ENCODE results near the gene TAF8. TPM values are rescaled to one million over a fixed set of nuclear protein-coding genes. Genes with fewer than 3 reads are reported as not detected.

TAF8 gene
- total RNA-seq, 1 donor from 2014 or later: 35.6 TPM

DNA sequence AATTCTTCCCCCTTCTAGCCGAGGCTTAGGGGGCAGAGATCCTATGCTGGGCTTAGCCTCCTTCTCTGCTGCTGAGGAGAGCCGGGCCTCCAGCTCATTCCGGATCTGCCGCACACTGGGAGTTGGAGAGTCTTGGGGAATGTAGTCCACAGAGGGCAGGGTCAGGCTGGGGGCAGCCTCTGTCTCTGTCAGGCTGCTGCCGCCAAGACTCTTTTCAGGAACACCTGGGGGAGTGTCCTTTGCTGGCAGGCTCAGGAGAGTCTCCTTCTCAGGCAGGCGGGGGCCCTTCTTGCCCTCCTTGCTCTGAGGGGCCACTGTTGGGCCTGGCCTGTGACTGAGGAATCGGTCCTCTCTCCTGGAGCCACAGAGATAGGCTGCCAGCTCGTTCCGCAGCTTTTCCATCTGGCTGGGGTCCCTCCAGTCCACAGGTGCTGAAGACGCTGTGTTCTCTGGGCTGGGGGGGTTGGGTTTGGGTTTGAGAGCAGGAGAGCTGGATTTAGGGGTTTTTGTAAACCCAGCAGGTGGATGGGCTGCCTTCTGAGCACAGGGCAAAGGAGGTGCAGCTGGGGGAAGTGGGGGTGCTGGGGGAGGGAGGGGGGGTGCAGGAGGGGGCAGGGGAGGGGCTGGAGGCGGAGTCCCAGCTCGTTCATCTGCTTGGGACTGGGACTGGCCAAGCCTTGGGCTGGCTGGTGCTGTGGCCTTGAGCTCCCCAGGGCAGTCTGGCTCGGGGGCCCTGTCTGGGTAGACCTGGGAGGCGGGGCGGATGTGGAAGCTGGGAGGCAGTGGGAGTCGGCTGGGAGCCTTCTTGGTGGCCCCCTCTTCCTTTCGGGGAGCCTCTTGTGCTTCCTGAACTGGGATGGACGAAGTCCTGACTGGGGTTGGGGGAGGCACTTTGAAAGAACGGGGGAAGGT lies 56.0 kb downstream of the TAF8 start:
- H3K27ac ChIP-seq: no peak overlapping the region
- TF ChIP-seq POLR2AphosphoS5 (IDR thresholded peaks at IDR 0.05; ENCODE audit: insufficient read depth in 1 of 2, low read depth in 1 of 2) (no peak), POLR2A (IDR thresholded peaks at IDR 0.05) (no peak)
- TF ChIP-seq, protein P1, sequence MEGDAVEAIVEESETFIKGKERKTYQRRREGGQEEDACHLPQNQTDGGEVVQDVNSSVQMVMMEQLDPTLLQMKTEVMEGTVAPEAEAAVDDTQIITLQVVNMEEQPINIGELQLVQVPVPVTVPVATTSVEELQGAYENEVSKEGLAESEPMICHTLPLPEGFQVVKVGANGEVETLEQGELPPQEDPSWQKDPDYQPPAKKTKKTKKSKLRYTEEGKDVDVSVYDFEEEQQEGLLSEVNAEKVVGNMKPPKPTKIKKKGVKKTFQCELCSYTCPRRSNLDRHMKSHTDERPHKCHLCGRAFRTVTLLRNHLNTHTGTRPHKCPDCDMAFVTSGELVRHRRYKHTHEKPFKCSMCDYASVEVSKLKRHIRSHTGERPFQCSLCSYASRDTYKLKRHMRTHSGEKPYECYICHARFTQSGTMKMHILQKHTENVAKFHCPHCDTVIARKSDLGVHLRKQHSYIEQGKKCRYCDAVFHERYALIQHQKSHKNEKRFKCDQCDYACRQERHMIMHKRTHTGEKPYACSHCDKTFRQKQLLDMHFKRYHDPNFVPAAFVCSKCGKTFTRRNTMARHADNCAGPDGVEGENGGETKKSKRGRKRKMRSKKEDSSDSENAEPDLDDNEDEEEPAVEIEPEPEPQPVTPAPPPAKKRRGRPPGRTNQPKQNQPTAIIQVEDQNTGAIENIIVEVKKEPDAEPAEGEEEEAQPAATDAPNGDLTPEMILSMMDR (IDR thresholded peaks at IDR 0.05): no peak
- no peaks in the 10 kb centered on the region for H3K36me3 ChIP-seq
- no peaks in the 10 kb centered on the region for H3K9me3 ChIP-seq
- H3K27me3 ChIP-seq: no peaks in the 10 kb centered on the region
- no peak for DNase-seq (ENCODE audit: extremely low spot score in 2 of 2)
- peaks cover 36% of the 10 kb centered on the region for H3K4me1 ChIP-seq
- intact Hi-C loops (cut with DNase I): no loop called here
- no peak overlapping the region for H3K4me3 ChIP-seq

DNA sequence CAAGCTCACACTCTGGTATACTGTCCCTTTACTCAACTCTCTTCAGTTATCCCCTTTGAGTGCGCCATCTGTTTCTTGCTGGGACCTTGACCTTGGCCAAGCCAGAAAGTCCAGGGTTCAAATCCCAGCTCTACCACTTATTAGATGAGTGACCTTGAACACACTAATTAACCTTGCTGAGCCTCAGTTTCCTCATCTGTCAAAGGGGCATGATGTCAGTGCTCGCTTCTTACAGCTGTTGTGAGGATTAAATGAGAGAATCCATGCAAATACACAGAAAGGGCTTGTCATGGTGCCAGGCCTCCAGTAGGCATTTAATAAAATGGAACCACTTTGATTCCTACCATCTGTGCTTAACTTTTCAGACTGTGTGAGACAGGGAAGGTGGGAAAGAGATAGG lies 57.7 kb downstream of the TAF8 start:
- no peak overlapping the region for H3K4me3 ChIP-seq
- no peaks in the 10 kb centered on the region for H3K36me3 ChIP-seq
- TF ChIP-seq POLR2AphosphoS5 (IDR thresholded peaks at IDR 0.05; ENCODE audit: insufficient read depth in 1 of 2, low read depth in 1 of 2) (no peak), POLR2A (IDR thresholded peaks at IDR 0.05) (no peak)
- TF ChIP-seq, protein P1 (IDR thresholded peaks at IDR 0.05): no peak
- intact Hi-C loops (cut with DNase I): no loop called here
- H3K27ac ChIP-seq: no peak overlapping the region
- no peak for DNase-seq (ENCODE audit: extremely low spot score in 2 of 2)
- no peaks in the 10 kb centered on the region for H3K9me3 ChIP-seq
- H3K4me1 ChIP-seq: peaks cover 26% of the 10 kb centered on the region
- H3K27me3 ChIP-seq: no peaks in the 10 kb centered on the region

DNA sequence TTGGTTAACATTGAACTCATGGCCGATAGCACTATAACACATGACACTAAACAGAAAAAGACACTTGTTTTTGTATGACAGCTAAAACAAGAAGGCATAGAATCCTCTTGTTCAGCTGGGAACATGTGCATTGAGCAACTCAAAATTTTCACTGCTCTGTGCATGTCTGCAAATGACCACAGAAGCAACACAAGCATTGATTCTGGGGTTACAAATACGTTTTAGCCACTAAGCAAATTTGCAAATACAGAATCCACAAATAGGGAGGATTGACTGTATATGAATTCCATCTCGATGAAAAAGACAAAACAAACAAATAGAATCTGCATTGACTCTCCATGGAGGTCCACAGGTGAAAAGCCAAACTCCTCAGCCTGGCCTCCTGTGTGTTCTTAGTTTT lies 60.4 kb downstream of the TAF8 start:
- Histone ChIP-seq H3K27me3 (no peaks in the 10 kb centered on the region), H3K4me1 (peaks cover 13% of the 10 kb centered on the region), H3K4me3 (no peak overlapping the region), H3K27ac (no peak overlapping the region), H3K36me3 (no peaks in the 10 kb centered on the region), H3K9me3 (no peaks in the 10 kb centered on the region)
- TF ChIP-seq POLR2AphosphoS5 (IDR thresholded peaks at IDR 0.05; ENCODE audit: insufficient read depth in 1 of 2, low read depth in 1 of 2) (no peak), POLR2A (IDR thresholded peaks at IDR 0.05) (no peak)
- TF ChIP-seq, protein P1 (IDR thresholded peaks at IDR 0.05): no peak
- no peak for DNase-seq (ENCODE audit: extremely low spot score in 2 of 2)
- intact Hi-C loops (cut with DNase I): no loop called here

DNA sequence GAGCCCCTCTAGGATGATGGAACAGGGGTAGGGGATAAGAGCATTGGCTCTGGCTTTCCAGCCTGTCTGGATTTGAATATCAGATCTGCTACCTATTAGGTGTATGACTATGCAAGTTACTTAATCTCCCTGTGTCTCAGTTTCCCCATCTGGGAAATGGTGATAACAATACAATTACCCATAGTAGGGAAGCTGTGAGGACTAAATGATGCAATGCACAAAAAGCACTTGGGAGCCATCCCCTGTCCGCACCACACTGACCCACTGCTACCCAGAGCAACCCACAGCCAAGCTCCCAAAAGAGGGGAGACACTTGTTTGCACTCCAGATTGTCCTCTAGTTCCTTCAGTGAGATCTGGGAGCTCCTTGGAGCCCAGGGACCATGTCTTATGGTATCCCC lies 62.0 kb downstream of the TAF8 start:
- Histone ChIP-seq H3K4me1 (peaks cover 8% of the 10 kb centered on the region), H3K36me3 (no peaks in the 10 kb centered on the region), H3K4me3 (no peak overlapping the region), H3K27ac (no peak overlapping the region), H3K27me3 (no peaks in the 10 kb centered on the region), H3K9me3 (no peaks in the 10 kb centered on the region)
- TF ChIP-seq, protein P1 (IDR thresholded peaks at IDR 0.05): no peak
- TF ChIP-seq POLR2AphosphoS5 (IDR thresholded peaks at IDR 0.05; ENCODE audit: insufficient read depth in 1 of 2, low read depth in 1 of 2) (no peak), POLR2A (IDR thresholded peaks at IDR 0.05) (no peak)
- DNase-seq (ENCODE audit: extremely low spot score in 2 of 2): no peak
- intact Hi-C loops (cut with DNase I): no loop called here
